ENCODE measurements around the gene PDLIM1. TPM values are rescaled to one million over a fixed set of nuclear protein-coding genes. Genes with fewer than 3 reads are reported as not detected.

PDLIM1 gene
- total RNA-seq, 1 experiment from 2014 or later = 115 TPM

- WGBS (ENCODE audit: extremely low coverage, insufficient read length, low lambda C conversion rate) = no CpG with 5 or more reads among the region's 4 CpGs
- TF ChIP-seq CTCF (conservative IDR thresholded peaks at IDR 0.05) = no peak
- H3K79me2 ChIP-seq (ENCODE audit: insufficient read depth, low read length) = no peaks in the 10 kb centered on the region
Observed at GRCh38 chr10:95314192-95314918, 23.6 kb upstream of the PDLIM1 start.

More at GRCh38 chr10:95314192-95314918, 23.6 kb upstream of the PDLIM1 start:
- Mint-ChIP-seq H3K27ac (peak overlapping the region in 1 of 3 experiments; percentile 44; a peak in 1 of 7 replicates), H3K27me3 (ENCODE audit: low read depth) (peaks cover 24% of the 10 kb centered on the region), H3K36me3 (ENCODE audit: insufficient read depth in 1 of 3, low read depth in 3 of 3) (peaks cover 0 to 8% (median 6%) of the 10 kb centered on the region in 3 experiments; a peak in 3 of 7 replicates), H3K4me1 (peaks cover 44 to 52% of the 10 kb centered on the region in 2 experiments), H3K9me3 (no peaks in the 10 kb centered on the region), H3K4me3 (no peak overlapping the region)
- no peak overlapping the region for H2BK5ac ChIP-seq (ENCODE audit: insufficient read length, low read length)
- H3K4me1 ChIP-seq (ENCODE audit: insufficient read depth, low read length) = peaks cover 17% of the 10 kb centered on the region
- no peak overlapping the region for H3T11ph ChIP-seq (ENCODE audit: low read length)
- H2AFZ ChIP-seq (ENCODE audit: low read length) = no peak overlapping the region
- no peak overlapping the region for H4K5ac ChIP-seq (ENCODE audit: insufficient read length, low read depth, low read length)
- H3K23me2 ChIP-seq (ENCODE audit: insufficient read length, low read depth, low read length, poor library complexity, severe bottlenecking) = no peaks in the 10 kb centered on the region
- H3K23ac ChIP-seq (ENCODE audit: insufficient read length, low read depth, low read length) = no peak overlapping the region
- H3K9me3 ChIP-seq (ENCODE audit: control insufficient read depth, low read depth, low read length) = no peaks in the 10 kb centered on the region
- no peak overlapping the region for H4K8ac ChIP-seq (replicated peaks; ENCODE audit: insufficient read length, low read depth, low read length)
- H3K4ac ChIP-seq (ENCODE audit: low read depth, low read length) = no peak overlapping the region
- H2BK120ac ChIP-seq (ENCODE audit: low read depth, low read length, poor library complexity, severe bottlenecking) = no peak overlapping the region
- no peak overlapping the region for H3K4me2 ChIP-seq (ENCODE audit: insufficient read depth, insufficient read length, low read length)
- no peak overlapping the region for H3K9ac ChIP-seq (ENCODE audit: extremely low read depth, insufficient read length, low read length)
- H3K27me3 ChIP-seq (ENCODE audit: insufficient read depth, low read length) = no peaks in the 10 kb centered on the region
- H4K20me1 ChIP-seq (ENCODE audit: control insufficient read depth, insufficient read depth, insufficient read length) = no peaks in the 10 kb centered on the region
- no peak overlapping the region for H2BK15ac ChIP-seq (ENCODE audit: low read depth, low read length)
- no peak overlapping the region for H3K14ac ChIP-seq (ENCODE audit: insufficient read depth, low read length)
- H2AK5ac ChIP-seq (ENCODE audit: insufficient read length, low read length) = no peak overlapping the region
- H2BK12ac ChIP-seq (ENCODE audit: insufficient read length, low read depth, low read length) = no peak overlapping the region
- H3K18ac ChIP-seq (ENCODE audit: insufficient read length, low read depth, low read length) = no peak overlapping the region
- no peak overlapping the region for H4K91ac ChIP-seq (ENCODE audit: insufficient read length, low read depth, low read length)
- no peak overlapping the region for H2BK20ac ChIP-seq (ENCODE audit: low read depth, low read length, poor library complexity, severe bottlenecking)
- DNase-seq = no peak
- no peak overlapping the region for H3K27ac ChIP-seq (ENCODE audit: insufficient read length, low read depth, low read length)
- no peaks in the 10 kb centered on the region for H3K79me1 ChIP-seq (ENCODE audit: insufficient read depth, low read depth, low read length, poor library complexity, severe bottlenecking)
- H3K56ac ChIP-seq (ENCODE audit: insufficient read length, low read depth, low read length) = no peak overlapping the region
